ENCODE results near the gene PACSIN1. TPM values are rescaled to one million over a fixed set of nuclear protein-coding genes. Genes with fewer than 3 reads are reported as not detected.

Gene PACSIN1
- total and polyA plus RNA-seq, 12 donors = 0.77 to 11.2 (median 5.9) TPM

- Histone ChIP-seq H3K4me1 (no peaks in the 10 kb centered on the region), H3K9me3 (no peaks in the 10 kb centered on the region), H3K4me3 (no peak overlapping the region), H3K36me3 (no peaks in the 10 kb centered on the region), H3K27me3 (peaks cover 0 to 27% (median 9%) of the 10 kb centered on the region in 7 donors), H3K27ac (no peak overlapping the region)
- 79 to 91% methylated on average over 5 of the region's 5 CpGs for WGBS, 2 donors
- intact Hi-C loops (cut with DNase I) = no loop called here
- DNase-seq (no peak), ATAC-seq (no peak)
- TF ChIP-seq, protein P1, sequence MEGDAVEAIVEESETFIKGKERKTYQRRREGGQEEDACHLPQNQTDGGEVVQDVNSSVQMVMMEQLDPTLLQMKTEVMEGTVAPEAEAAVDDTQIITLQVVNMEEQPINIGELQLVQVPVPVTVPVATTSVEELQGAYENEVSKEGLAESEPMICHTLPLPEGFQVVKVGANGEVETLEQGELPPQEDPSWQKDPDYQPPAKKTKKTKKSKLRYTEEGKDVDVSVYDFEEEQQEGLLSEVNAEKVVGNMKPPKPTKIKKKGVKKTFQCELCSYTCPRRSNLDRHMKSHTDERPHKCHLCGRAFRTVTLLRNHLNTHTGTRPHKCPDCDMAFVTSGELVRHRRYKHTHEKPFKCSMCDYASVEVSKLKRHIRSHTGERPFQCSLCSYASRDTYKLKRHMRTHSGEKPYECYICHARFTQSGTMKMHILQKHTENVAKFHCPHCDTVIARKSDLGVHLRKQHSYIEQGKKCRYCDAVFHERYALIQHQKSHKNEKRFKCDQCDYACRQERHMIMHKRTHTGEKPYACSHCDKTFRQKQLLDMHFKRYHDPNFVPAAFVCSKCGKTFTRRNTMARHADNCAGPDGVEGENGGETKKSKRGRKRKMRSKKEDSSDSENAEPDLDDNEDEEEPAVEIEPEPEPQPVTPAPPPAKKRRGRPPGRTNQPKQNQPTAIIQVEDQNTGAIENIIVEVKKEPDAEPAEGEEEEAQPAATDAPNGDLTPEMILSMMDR (IDR thresholded peaks at IDR 0.05) = no peak
Measured at GRCh38 chr6:34569361-34569973, 103.6 kb downstream of the PACSIN1 start.

DNA sequence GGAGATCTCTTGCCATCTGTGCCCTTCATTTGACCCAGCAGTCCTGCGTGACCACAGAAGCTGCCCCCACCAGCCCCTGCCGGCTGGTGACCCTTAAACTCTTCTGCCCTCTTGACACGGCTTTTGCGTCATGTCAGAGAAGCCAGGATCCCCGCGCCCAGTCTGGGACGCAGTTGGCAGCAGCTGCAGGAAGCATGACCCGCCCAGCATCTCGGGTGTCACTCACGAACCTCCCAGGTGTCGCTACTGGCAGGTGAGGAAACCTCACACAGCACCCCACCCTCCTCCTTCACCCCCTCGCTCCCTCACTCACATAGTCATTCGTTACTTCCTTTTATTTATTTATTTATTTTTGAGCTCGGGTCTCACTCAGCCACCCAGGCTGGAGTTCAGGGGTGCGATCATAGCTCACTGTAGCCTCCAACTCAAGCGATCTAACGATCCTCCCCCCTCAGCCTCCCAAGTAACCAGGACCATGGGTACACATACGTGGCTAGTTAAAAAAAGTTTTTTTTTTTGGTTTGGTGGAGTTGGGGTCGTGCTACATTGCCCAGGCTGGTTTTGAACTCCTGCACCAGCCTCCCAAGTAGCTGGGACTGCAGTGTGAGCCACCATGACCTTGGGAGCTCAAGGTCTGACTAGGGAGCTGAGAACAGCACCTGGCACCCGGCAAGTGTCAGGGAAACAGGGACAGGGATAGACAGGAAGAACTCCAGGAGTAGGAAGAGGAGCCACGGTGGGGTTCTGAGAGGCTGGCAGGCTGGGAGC is 104.4 kb downstream of the PACSIN1 start:
- Histone ChIP-seq H3K4me3 (no peak overlapping the region), H3K4me1 (no peaks in the 10 kb centered on the region), H3K9me3 (no peaks in the 10 kb centered on the region), H3K27ac (no peak overlapping the region), H3K27me3 (peaks cover 0 to 27% (median 9%) of the 10 kb centered on the region in 7 donors), H3K36me3 (no peaks in the 10 kb centered on the region)
- DNase-seq (no peak), ATAC-seq (no peak)
- WGBS, 2 donors = 76 to 84% methylated on average over 21 of the region's 21 CpGs
- intact Hi-C loops (cut with DNase I) = no loop called here
- TF ChIP-seq, protein P1 (IDR thresholded peaks at IDR 0.05) = no peak

DNA sequence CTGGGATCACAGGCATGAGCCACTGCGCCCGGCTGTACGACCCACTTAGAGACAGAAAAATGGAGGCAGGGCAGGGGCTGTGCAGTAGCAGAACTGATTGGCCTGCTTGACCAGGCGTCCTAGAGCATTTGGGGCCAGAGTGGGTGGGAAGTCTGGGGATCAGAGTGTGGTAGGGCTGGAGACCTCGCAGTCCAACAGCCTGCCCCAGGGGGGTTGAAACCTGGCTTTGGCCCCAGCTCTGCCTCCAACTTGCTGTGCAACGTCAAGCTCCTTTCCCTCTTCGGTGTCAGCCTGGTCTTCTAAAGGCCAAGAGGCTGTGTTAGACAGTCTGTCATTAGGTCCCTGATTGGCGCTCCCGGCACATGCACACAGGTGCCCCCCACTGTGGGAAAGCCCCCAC is 105.5 kb downstream of the PACSIN1 start:
- Histone ChIP-seq H3K4me1 (no peaks in the 10 kb centered on the region), H3K27me3 (peaks cover 0 to 26% (median 4%) of the 10 kb centered on the region in 7 donors), H3K27ac (no peak overlapping the region), H3K9me3 (no peaks in the 10 kb centered on the region), H3K4me3 (no peak overlapping the region), H3K36me3 (no peaks in the 10 kb centered on the region)
- TF ChIP-seq, protein P1 (IDR thresholded peaks at IDR 0.05) = no peak
- intact Hi-C loops (cut with DNase I) = no loop called here
- peak in 1 of 2 donors; percentile 39 for DNase-seq
- WGBS, 2 donors = 57 to 69% methylated on average over 9 of the region's 9 CpGs
- ATAC-seq = peak in 2 of 8 donors; percentile 17 to 52

DNA sequence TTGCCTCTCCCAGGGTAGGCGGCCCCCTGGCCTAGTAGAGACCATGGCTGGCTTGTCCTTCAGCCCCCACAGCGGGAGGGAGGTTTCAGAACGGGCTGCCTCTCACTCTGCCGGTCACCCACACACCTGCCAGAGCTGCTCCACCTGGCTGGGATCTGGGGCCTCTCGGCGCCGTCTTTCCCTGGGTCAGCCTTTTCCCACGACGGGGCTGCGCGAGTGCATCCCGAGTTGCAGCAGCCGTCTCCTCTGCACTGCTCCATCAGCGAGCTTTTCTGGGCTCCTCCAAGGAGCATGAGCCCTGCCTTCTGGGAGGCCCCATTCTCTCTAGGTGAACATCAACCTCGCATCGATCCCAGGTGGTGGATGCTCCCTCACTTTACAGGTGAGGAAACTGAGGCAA is 106.1 kb downstream of the PACSIN1 start:
- Histone ChIP-seq H3K4me3 (no peak overlapping the region), H3K9me3 (no peaks in the 10 kb centered on the region), H3K27ac (no peak overlapping the region), H3K4me1 (no peaks in the 10 kb centered on the region), H3K27me3 (peaks cover 0 to 20% (median 4%) of the 10 kb centered on the region in 7 donors), H3K36me3 (no peaks in the 10 kb centered on the region)
- 74 to 76% methylated on average over 16 of the region's 16 CpGs for WGBS, 2 donors
- TF ChIP-seq, protein P1 (IDR thresholded peaks at IDR 0.05) = no peak
- ATAC-seq = no peak
- intact Hi-C loops (cut with DNase I) = no loop called here
- no peak for DNase-seq
